ENCODE measurements around the gene LAMA4. TPM values are rescaled to one million over a fixed set of nuclear protein-coding genes. Genes with fewer than 3 reads are reported as not detected.

Gene LAMA4
- total RNA-seq, 1 experiment from 2014 or later, result 11.9 TPM

- peak overlapping the region; percentile 92 to 94 for H3K4me3 ChIP-seq (ENCODE audit: low read depth in 2 of 2, low read length in 2 of 2)
- peaks cover 7% of the 10 kb centered on the region; the same call in 1 of the 2 replicates for H3K27me3 ChIP-seq (ENCODE audit: control insufficient read depth, insufficient read depth, low read length)
- no peak for DNase-seq (ENCODE audit: low read depth, low spot score)
- ChIA-PET POLR2A (interaction anchor here (0.6 to 1.1 kb wide), 6 partner anchors 15 to 1615 kb away, joined by 3 to 7 read pairs (median 3); no protein-coding TSS in a partner anchor), CTCF (no interaction called here)
- H3K9me3 ChIP-seq (ENCODE audit: control insufficient read depth, insufficient read depth, low read depth, low read length), result no peaks in the 10 kb centered on the region
- intact Hi-C loops (cut with micrococcal nuclease; ENCODE audit: unreplicated experiment) (loop anchor here (5.0 kb wide), 1 partner anchor 74 kb away; no protein-coding TSS in a partner anchor), in situ Hi-C loops (cut with HindIII; ENCODE audit: low pct_unique_long_range_greater_than_20kb, low sequenced_read_pairs) (no loop called here)
- peaks cover 10% of the 10 kb centered on the region; the same call in 1 of the 2 replicates for H3K4me1 ChIP-seq (ENCODE audit: control insufficient read depth, insufficient read depth, low read length)
- TF ChIP-seq SIN3A (IDR thresholded peaks at IDR 0.05; ENCODE audit: borderline replicate concordance, insufficient read depth, low read depth, low read length) (no peak), CTCF (IDR thresholded peaks at IDR 0.05) (no peak), REST (IDR thresholded peaks at IDR 0.05; ENCODE audit: insufficient read depth in 1 of 2, low read depth in 2 of 2, low read length in 1 of 2) (no peak), POLR2AphosphoS5 (IDR thresholded peaks at IDR 0.05; ENCODE audit: low read depth, low read length) (no peak), TCF7L2 (IDR thresholded peaks at IDR 0.05; ENCODE audit: low read depth, low read length) (no peak)
- TSS peak; percentile 85 for BruUV-seq (replicated peaks)
- peak overlapping the region; percentile 94 for H3K27ac ChIP-seq (ENCODE audit: low read length)
- peaks cover 14% of the 10 kb centered on the region for H3K36me3 ChIP-seq (ENCODE audit: control insufficient read depth, insufficient read depth, low read length)
- no peak for ATAC-seq
Measured at GRCh38 chr6:112087916-112088315, 166.5 kb downstream of the LAMA4 start.

- TF ChIP-seq REST (IDR thresholded peaks at IDR 0.05; ENCODE audit: insufficient read depth in 1 of 2, low read depth in 2 of 2, low read length in 1 of 2), result 0 out of 4 replicates have a peak, but pooled peaks of 1 of the 2 experiments have one; percentile 56
- TF ChIP-seq CTCF (IDR thresholded peaks at IDR 0.05), result no peak
- peak; percentile 89 for TF ChIP-seq POLR2AphosphoS5 (IDR thresholded peaks at IDR 0.05; ENCODE audit: low read depth, low read length)
- TF ChIP-seq SIN3A (IDR thresholded peaks at IDR 0.05; ENCODE audit: borderline replicate concordance, insufficient read depth, low read depth, low read length), result peak; percentile 94
- no peak for TF ChIP-seq TCF7L2 (IDR thresholded peaks at IDR 0.05; ENCODE audit: low read depth, low read length)
- ATAC-seq (peak; percentile 97), DNase-seq (ENCODE audit: low read depth, low spot score) (peak; percentile 95)
- peak within 1 kb of the TSS; percentile 92 to 94 for H3K4me3 ChIP-seq (ENCODE audit: low read depth in 2 of 2, low read length in 2 of 2)
- H3K27ac ChIP-seq (ENCODE audit: low read length), result peak within 1 kb of the TSS; percentile 94
- in situ Hi-C loops (cut with HindIII; ENCODE audit: low pct_unique_long_range_greater_than_20kb, low sequenced_read_pairs) (no loop called here), intact Hi-C loops (cut with micrococcal nuclease; ENCODE audit: unreplicated experiment) (loop anchor here (5.0 kb wide), 1 partner anchor 75 kb away; no protein-coding TSS in a partner anchor)
- CTCF ChIA-PET, result interaction anchor here (0.5 to 0.6 kb wide), 3 partner anchors 21 to 1560 kb away, joined by 3 to 8 read pairs (median 6); no protein-coding TSS in a partner anchor
- BruUV-seq (replicated peaks), result no TSS peak
- POLR2A ChIA-PET, result interaction anchor here (0.6 to 1.1 kb wide), 6 partner anchors 14 to 1615 kb away, joined by 3 to 7 read pairs (median 3); no protein-coding TSS in a partner anchor
- no peaks in the 10 kb centered on the region for H3K9me3 ChIP-seq (ENCODE audit: control insufficient read depth, insufficient read depth, low read depth, low read length)
- peaks cover 7% of the 10 kb centered on the region; the same call in 1 of the 2 replicates for H3K27me3 ChIP-seq (ENCODE audit: control insufficient read depth, insufficient read depth, low read length)
- H3K36me3 ChIP-seq (ENCODE audit: control insufficient read depth, insufficient read depth, low read length), result peaks cover 14% of the 10 kb centered on the region
- H3K4me1 ChIP-seq (ENCODE audit: control insufficient read depth, insufficient read depth, low read length), result peaks cover 10% of the 10 kb centered on the region; the same call in 1 of the 2 replicates
Measured at GRCh38 chr6:112087136-112087911, 167.0 kb downstream of the LAMA4 start, which contains the start of the genes FAM229B and TUBE1. TSS of gene FAM229B (plus strand) at chr6:112087591. CDS start at chr6:112099284, 11,693 bp downstream. TSS of gene TUBE1 (minus strand) at chr6:112087482. CDS start at chr6:112087434, 48 bp downstream.

Measured in Panc1 (cell line).